Stimulated activated CD4-positive, alpha-beta T cell treated with anti-CD3 and anti-CD28 coated beads, Interleukin-12 subunit alpha, Interleukin-12 subunit beta, amount 100 ng/mL, for 48 hours (primary cell): Measurements from ENCODE around the gene POLR3C.
"Not testable (repeated sequence)": the region's sequence is repeated elsewhere in the genome, so short reads cannot be mapped to it uniquely, and the experiment has no call there.

Source experiments
- DNase-seq, 3 donors: peaks; one replicate each; pipeline ENCODE4 v3.0.0-alpha.2; 2020; ENCODE audit warnings: low read depth in 2 of 3, low spot score in 1 of 3

POLR3C gene

DNA sequence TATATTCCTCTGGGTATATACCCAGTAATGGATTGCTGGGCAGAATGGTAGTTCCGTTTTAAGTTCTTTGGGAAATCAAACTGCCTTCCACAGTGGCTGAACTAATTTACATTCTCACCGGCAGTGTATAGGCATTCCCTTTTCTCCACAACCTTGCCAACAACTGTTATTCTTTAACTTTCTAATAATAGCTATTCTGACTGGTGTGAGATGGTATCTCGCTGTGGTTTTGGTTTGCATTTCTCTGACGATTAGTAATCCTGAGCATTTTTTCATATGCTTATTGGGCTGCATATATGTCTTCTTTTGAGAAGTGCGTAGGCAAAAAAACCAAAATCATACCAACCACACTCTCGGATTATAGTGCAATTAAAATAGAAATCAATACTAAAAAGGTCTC is 5.9 kb upstream of the POLR3C start:
- DNase-seq: not testable (repeated sequence)

DNA sequence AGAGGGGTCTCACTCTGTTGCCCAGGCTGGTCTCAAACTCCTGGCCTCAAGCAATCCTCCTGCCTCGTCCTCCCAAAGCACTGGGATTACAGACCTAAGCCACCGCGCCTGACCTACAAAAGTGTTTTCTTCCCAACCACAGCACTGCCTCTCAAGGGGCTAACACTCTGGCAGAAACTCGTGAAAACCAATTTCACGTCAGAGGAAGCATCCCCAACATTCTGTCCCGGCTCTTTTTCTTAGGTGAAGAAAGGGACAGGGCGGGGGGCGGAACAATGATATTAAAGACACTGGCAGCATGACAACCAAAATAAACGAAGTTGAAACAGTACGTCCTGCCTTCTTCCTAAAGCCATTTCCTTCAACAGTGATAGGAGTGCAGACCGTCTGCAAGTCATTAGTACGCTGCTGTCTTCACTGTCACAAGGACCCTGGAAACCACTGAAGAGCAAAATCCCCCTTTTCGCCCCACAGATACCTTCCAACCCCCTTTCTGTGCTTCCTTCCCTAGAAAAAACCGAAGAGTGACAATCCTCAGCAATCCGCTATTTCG is 1.1 kb upstream of the POLR3C start:
- DNase-seq: not testable (repeated sequence)

DNA sequence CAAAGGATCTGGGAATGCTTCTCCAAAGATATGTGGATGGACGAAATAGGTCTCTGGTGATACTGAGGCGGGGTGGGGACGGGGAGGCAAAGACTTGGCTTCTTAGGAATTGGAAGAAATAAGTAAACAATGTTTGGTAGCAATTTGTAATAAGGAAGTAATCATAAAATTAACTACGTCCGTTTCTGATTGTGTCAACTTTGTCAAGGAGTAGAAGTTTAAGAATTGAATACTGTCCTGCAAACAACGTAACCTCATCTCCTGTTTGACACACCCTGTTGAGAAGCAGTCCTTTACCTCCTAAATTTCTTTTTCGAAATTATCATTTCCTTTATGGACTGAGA is 471 bp downstream of the POLR3C start:
- no peak for DNase-seq

DNA sequence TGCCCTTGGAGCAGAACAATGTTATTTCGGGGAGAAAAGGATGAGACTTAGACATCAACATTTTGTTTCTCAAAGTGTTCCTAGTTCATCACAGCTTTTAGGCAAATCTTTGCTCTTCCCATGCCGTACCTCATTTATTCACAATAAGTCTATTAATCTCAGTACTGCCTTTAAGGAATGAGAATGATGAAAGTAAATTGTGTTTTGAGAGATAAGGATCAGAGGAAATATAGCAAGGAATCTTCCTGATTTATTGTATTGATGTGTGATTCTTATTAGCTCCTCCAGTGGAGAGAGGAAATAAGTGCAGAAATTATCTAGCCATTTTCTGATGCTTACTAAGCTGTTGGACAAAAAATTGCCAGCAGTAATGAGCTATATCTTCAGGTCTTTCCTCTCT is 2.0 kb downstream of the POLR3C start:
- DNase-seq: no peak

DNA sequence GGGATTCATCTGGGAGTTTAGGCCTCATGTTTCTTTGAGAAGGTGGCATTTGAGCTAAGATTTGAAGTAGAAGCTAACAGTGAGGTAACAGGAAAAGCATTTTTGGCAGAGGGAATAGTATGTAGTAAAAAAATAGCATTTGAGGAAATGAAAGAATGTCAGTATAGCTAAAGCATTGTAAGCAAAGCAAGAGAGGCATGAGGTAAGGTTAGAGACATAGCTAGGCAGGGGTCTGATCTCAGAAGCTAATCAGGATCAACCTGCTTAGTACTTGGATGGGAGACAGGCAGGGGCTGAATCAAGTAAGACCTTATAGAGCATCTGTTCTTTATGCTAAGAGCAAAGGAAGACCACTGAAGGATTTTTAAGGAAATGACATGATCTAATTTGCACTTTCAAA is 4.0 kb downstream of the POLR3C start:
- no peak for DNase-seq

DNA sequence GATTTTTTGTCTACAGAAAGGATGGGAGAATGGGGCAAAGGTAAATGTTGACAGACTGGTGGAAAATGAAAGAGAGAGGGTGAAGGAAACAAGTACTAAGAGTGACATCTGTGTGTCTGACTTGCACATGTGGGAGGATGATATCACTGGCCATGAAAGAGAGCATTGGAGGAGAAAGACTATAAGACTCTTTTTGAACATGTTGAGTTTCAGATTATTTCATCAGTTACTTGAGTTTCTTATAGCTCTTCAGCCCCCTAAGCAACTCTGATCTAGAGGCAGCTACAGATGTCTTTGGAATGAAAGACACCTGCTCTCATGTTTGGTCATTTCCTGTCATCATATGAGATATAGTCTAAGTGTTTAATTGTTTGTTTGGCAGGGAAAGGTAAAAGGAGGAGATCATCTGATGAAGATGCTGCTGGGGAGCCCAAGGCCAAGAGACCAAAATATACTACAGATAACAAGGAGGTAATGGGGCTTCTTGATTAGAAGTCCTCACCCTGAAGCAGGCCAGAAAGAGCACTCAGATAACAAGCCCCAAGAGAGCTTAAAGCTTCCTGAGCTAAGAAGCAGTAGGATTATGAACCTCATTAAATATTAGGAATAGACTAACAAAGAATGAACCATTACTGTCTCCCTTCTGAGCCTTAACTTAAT is 4.5 kb downstream of the POLR3C start:
- DNase-seq: no peak

DNA sequence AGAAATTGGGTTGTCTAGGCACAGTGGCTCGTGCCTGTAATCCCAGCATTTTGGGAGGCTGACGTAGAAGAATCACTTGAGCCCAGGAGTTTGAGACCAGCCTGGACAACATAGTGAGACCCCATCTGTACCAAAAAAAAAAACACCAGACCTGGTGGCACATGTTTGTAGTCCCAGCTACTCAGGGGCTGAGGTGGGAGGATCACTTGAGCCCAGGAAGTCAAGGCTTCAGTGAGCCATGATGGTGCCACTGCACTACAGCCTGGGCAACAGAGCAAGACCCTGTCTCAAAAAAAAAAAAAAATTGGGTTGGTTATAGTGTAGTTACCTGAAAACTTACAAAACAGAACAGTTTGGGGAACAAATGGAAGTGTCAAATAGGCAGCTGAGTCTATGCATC is 6.8 kb downstream of the POLR3C start:
- DNase-seq: not testable (repeated sequence)

DNA sequence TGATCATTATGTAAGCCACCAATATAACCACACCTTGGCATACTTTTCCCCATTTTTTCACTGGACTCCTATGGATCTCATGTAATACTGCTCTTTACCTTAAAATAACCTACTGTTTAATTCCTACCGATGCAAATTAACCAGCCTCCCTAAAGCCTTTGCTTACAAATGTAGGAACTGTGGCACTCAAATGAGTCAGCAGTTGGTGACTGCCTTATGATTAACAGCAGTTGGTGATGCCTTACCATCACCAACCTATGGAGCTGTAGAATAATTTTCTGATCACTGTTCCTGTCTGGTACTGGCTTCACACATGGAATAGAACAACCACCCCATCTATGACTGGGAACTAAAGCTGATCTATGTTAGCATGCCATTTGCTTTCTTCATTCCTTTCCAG is 13.7 kb downstream of the POLR3C start:
- DNase-seq: no peak

DNA sequence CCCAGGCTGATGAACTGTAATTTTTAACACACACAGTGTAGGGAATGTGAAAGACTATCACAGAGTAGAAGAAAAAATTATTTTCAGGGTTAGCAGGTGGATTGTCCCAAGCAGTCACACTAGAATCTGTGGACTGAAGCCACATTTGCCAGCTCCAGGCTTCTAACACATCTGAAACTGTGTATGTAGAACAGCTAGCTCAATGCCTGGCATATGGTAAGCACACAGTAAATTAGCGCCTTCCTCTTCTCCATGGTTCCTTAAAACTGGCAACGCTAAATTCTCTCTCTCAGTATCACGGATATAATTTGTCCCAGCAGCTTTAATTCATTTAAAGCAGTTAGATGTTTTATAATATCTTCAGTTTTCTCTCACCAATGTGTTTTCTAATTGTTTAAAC is 19.0 kb downstream of the POLR3C start:
- no peak for DNase-seq

DNA sequence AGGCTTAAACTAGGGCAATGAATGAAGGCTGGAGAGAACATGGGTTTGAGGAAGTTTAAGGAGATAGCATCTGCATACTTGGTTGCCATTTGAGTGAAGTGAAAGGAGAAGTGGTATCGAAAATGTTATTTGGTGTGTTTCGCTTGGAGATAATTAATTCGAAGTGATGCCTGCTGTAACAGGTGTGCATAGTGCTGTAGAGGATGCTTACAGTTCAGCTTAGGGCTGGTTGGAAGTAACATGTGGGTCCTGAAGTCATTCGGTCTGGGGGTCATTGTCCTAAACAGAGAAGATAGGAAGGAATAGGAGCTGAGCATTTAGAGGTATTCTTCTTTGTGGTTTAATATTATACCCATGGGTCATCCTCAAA is 21.1 kb downstream of the POLR3C start:
- DNase-seq: peak in 1 of 3 donors; percentile 10

DNA sequence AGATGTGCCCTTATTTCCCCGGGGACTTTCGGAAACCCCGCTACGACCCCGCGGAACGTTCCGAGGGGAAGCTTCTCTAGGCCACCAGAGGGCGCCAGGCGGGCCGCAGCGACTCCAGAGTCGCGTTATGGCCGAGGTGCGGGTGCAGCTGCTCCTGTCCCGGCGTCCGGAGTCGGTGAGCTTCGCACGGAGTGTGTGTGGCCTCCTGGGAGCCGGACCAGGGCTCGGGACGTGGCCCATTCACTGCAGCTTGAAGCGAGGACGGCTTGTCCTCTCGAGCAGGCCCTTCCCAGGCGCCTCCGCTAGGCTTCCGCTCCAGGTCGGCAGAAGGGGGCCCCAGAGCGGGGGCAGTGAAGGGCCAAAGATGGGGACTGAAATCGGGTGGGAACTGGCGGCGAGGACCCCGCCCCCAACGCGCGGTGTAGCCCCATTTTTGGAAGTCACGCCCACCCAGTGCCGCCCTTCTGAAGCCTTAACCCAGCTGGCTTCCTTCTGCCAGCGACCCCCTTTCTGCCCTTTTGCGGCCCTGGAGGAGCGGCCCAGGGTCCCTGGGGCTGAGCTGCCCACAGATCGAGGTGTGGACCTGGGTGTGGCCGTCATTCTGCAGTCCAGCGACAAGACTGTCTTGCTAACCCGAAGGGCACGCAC is 21.6 kb downstream of the POLR3C start, which contains the start of gene NUDT17:
Gene NUDT17 (plus strand): TSS at position 117 of the 648 bp plus-strand sequence. CDS start 11 bp downstream, at position 128.
- peak in 2 of 3 donors; percentile 74 to 75 for DNase-seq

DNA sequence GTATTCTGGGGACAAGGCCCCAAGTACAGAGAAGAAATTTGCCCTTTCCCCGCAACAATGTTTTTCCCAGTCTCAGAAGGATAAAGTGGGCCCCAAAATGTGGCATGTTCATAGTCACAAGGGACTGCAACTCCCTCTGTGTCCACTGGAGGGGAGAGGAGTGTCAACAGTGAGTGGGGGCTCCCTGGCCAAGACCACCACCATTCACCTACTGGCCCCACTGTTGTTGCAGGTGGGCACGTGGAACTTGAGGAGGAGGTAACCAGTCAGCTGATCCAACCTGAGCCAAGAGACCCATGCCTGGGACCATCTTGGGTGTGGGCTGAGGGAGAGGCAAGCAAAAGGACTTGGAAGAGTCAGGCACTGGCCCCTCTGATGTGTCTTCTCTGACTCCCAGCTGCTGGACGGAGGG is 22.2 kb downstream of the POLR3C start:
- DNase-seq: peak in 1 of 3 donors; percentile 6

DNA sequence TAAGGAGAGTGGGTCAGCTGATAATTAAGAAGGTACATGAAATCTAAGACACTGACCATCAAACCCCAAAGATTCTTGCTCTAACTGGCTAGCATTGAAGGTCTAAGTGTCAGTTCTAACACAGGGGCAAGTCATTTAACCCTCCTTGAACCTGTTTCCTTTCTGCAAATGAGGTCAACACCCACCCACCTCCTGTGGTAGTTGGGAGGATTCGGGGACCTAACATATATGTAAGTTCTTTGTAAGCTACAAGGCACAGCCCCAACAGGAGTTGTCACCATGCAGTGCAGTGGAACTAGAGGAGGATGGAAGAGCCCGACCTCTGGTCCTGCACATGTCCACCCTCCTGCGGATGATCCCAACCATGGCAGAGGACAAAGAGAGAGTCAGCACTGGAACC is 23.8 kb downstream of the POLR3C start:
- DNase-seq: no peak

DNA sequence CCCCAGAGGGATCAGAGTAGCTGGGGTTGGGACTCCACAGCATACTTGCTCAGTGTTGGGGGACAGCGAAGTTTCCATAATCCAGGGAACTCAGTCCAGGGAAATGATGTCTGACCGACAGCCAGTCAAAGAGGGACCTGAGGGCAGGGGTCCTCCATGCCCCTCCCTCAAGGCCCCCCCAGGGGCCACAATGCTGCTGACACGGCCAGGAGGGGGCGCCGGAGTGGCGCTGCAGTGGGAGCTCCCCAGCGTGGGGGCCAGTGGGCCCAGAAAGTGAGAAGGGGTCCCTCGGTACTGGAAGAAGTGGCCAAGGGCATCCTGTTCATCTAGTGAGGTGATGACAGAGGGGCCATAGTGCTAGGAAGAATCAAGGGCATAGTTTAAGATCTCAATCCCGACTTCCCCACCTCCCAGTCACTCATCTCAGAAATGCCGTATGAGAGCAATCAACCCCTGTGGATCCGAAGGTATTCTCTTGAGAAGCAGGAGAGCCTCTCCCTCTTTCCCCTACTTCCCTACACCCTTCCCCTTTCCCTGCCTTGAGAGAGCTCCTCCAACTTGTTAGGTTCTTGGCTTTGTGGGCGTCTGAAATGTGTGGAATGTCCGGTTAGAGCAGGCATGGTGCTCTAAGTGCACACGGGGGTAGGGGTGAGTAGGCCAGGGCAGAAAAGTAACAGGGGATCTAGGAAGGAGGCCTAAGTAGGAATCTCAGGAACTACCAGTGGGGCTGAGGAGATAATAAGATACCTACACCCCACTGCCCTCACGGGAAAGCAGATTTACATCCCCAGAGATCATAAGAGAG is 25.6 kb downstream of the POLR3C start:
- DNase-seq: no peak

DNA sequence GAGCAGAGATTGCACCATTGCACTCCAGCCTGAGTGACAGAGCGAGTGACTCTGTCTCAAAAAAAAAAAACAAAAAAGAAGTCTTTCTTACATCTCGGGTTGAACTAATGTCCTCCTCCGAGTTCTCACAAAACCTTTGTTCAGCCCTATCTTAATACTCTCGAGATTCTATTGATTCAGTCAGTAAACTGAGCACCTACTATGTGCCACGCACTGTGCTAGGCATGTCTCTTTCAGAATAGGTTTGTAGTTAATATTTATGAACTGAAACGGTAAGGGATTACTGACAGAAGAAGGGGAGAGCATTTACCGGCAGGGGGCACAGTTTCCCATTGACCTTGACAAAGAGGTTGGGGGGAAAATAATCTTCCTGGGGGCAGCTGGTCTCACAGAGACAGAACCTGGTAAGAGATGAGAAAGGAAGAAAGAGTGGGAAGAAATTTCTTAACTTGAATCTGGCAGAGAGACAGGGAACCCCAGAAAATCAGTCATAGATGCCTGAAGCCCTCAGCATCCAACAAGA is 31.5 kb downstream of the POLR3C start:
- DNase-seq: no peak

DNA sequence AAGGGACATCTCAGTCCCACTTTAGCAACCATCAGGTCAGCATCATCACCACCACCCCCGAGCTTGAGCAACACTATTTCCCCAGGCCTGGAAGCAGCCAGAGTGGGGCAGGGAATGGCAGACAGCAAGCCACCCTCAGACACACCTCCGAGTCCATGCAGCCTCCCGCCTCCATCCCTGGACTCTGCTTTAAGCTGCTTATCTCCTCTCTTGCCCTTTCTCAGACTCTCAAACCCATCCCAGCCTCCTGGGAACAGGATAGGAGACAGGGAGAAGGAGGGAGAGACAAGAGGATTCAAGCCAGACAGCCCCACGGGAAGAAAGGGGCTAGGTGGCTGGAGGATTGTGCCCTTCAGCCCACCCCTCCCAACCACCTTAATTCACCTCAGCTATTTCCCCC is 33.2 kb downstream of the POLR3C start:
- no peak for DNase-seq

DNA sequence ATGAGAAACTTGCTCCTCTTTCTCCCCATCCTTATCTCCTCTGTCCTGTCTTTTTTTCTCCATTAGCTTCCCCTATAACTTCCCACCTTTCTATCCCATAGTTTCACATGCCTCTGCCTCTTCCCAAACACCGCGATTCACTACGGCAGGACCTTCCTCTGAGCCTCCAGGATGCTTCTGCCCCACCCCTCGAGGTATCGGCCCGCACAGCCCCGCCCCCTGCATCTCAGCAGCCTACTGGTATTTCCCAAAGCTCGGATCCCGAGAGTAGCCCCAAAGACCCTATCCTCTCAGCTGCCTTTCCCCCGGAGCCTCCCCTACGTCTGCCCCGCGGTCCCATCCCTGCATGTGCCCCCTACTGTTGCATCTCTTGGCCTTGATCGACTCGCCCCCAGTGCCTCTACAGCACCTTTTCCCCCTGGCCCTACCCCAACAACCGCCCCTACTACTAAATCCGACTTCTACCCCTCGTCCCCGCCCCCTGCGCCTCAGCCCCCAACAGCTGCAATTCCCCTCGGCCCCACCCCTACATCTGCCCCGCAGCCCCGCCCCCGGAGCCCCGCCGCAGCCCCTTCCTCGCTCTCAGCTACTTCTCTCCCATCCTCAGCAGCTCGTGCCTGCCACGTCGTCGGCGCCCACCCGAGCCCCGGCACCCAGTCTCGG is 34.4 kb downstream of the POLR3C start:
- peak in 2 of 3 donors; percentile 13 to 43 for DNase-seq

DNA sequence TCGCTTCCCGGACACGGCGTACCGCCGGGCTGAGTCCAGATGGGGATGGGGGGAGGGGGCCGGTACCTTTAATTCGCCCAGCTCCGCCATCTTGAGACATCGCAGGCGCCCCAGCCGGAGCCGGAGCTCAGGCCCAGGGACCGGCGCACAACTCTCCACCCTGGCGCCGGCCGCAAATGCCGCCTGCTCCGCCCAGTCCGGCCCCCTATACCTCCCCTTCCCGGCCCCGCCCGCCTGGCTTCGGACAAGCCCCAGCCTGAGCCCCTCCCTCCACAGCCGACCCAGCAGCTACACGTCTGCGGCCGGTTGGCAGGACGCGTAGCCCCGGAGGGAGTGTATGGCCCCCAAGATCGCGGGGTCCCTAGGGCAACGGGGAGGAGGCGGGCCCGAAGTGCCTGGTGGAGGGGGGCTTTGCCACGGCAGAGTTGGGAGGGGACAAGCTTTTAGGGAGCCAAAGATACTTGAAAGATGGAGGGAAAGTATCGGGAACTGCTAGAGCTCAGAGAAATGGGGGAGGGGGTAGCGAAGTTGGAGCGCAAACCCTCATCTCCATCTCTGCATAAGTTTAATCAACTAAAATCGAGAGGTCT is 35.0 kb downstream of the POLR3C start, which contains the start of gene PIAS3:
Gene PIAS3 (minus strand): TSS at position 181 of the 590 bp plus-strand sequence. CDS start 91 bp downstream, at position 90.
- peak; percentile 80 to 85 (median 84) for DNase-seq

DNA sequence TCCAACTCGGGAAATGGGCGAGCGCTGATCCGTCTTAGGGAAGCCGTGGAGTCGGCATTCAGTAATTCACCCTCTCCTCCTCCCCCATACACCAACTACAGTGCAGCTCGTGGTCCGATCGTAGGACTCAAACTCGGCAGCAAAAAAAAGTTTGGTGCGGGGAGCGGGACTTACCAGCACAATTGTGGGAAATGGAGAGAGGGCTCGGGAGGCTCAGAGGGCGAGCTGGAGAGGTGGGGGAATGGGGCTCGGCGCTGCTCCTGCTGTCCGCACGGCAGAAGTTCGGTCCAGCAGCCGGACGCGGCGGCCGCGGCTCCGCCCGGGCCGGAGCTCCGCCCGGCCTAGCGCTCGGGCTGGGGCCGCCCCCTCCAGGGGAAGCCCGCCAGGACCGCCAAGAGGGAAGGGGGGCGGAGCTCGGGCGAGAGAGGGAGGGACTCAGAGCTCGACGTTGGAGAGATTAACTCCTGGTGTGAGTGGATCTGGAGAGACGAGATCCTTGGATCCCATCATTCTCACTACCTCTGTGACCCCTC is 35.6 kb downstream of the POLR3C start:
- DNase-seq: peak; percentile 37 to 78 (median 66)

DNA sequence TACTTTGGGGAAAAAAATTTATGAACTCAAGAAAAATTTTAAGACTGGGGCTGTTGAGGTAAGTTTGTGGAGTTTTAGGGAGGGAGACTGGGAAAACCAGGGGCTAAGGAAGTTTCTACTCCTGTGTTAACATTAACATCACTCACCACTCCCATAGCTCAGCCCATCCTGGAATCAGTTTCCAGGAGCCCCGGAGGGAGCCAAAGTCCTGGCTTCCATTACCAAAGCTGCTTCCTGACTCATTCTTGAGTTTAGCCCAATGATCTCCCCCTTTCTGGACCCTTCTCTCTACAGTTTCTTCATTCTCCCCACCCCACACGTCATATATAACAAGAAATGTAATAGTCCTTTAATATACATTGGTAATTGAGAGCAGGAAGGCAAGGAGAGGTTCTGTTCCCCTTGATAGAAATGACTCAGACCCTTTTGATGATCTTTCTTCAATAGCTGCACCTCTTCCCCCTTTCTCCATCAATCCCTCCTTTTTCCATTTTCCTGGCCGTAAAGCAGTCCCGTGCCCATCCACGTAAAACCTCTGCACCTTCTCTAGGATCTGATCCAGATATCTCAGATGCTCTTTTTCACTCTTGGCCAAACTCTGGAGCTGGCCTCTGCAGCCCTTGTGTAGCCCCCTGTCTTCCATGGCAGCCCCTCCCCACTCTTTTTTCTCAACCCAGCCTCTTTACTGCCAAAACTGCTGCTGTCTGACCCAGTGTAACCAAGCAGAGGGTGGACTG is 39.5 kb downstream of the POLR3C start:
- no peak for DNase-seq
